ENCODE results near the gene ZNF316.
"Not testable (repeated sequence)": the region's sequence is repeated elsewhere in the genome, so short reads cannot be mapped to it uniquely, and the experiment has no call there.

The ZNF316 gene

DNA sequence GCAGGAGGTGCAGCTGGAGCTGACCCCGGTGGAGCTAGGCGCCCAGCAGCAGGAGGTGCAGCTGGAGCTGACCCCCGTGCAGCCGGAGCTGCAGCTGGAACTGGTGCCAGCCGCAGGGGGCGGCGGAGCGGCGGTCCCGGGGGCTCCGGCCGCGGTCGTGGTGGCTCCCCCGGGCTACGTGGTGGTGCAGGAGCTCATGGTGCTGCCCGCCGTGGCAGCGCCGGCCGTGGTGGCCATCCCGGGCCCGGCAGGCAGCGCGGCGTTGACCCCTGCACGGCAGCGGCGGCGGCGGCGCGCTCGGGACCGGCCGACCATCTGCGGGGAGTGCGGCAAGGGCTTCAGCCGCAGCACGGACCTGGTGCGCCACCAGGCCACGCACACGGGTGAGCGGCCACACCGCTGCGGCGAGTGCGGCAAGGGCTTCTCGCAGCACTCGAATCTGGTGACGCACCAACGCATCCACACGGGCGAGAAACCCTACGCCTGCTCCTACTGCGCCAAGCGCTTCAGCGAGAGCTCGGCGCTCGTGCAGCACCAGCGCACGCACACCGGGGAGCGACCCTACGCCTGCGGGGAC lies 14.9 kb upstream of the ZNF316 start:
- no peak for DNase-seq

DNA sequence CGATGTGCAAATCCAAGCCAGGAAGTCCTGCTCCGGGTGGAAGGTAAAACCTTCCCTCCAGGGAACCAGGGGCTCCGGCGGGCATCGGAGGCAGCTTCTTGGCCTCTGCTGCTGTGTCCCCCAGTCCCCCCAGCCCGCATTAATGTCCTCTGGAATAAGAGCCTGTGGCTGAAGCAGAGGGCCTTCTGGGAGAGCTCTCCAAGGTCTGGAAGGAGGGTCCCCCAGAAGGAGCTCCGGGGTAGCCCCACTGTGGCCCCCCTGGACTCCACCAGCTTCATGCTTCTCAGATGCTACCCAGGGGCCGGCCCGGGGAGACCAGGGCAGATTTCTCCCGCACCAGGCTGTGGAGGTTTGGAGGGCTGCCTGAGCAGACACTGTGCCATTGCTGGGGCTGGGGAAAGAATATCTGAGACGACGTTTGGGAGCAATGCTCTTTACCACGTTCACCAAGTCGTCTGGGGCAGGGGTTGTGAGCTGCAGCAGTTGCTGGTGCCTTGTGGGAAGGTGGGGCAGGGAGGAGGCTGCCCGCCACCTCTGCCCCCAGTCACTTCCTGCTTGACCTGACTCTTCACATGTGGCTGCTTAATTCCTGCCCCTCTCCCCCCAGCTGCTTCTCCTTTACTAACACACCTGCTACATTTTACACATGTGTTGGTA lies 13.4 kb upstream of the ZNF316 start:
- no peak for DNase-seq

- DNase-seq, result no peak
Observed at GRCh38 chr7:6624246-6624611, 12.9 kb upstream of the ZNF316 start.

GRCh38 chr7:6628045-6628444 lies 9.1 kb upstream of the ZNF316 start:
- DNase-seq, result no peak

DNA sequence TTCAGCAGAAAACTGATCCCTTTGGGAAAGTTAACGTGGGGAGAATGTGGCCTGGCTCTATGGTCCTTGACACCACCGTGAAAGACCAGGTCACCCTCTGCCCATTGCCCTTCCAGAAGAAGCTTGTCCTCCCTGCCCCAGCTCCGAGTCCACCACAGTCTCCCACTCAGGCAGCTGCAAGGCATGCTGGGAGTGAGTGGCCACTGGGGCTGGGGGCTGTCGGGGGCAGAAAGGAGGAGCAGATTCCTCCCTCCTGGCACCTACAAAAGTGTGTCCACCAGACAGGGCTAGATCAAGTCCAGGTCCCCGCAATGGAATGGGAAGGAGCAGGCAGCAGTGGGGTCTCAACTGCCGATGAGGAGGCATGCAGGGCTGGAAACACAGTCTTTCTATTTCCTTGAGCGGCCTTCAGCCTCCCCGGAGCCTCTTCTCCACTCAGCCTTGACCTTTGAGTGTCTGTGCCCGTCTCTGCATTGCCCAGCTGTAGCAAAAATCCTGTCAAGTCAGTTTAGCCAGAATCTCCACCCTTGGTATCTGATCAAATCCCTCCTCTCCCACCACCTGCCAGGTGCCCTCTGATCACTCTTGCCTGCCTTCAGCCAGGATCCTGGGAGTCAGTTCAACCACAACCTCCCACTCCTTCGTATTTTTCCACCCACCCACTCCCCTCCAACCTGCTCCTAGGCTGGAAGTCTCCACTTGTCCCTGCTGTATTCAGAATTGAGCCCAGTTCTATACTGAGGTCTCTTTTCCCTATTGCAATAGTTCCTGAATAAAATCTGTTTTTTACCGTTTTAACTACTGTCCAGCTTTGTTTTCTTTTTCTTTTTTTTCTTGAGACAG lies 6.9 kb upstream of the ZNF316 start:
- DNase-seq, result no peak

- no peak for DNase-seq
Observed at GRCh38 chr7:6631605-6632004, 5.5 kb upstream of the ZNF316 start.

DNA sequence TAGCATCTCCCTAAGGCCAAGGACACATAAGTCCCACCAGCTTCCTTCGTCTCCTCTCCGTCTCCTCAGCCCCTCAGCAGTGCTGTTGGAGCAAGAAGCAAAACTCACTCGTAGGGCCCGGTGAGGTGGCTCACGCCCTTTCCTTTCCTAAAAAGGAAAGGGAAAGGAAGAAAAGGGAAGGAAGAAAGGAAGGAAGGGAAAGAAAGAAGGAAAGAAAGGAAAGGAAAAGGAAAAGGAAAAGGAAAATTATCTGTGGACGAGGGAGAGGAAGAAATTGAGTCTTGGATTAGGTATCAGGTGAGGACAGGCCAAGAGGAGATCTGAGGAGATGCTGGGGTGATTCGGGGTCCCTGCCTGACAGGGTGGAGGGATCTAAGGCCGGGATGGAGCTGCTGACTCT lies 3.1 kb upstream of the ZNF316 start:
- no peak for DNase-seq

DNA sequence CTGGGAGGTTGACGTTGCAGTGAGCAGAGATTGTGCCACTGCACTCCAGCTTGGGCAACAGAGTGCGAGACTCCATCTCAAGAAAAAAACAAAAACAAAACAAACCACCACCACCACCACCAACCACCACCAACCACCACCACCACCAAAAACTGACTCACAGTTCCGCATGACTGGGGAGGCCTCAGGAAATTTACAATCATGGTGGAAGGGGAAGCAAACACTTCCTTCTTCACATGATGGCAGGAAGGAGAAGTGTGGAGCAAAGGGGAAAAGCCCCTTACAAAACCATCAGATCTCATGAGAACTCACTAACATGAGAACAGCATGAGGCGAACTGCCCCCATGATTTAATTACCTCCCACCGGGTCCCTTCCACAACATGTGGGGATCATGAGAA lies 2.1 kb upstream of the ZNF316 start:
- not testable (repeated sequence) for DNase-seq

DNA sequence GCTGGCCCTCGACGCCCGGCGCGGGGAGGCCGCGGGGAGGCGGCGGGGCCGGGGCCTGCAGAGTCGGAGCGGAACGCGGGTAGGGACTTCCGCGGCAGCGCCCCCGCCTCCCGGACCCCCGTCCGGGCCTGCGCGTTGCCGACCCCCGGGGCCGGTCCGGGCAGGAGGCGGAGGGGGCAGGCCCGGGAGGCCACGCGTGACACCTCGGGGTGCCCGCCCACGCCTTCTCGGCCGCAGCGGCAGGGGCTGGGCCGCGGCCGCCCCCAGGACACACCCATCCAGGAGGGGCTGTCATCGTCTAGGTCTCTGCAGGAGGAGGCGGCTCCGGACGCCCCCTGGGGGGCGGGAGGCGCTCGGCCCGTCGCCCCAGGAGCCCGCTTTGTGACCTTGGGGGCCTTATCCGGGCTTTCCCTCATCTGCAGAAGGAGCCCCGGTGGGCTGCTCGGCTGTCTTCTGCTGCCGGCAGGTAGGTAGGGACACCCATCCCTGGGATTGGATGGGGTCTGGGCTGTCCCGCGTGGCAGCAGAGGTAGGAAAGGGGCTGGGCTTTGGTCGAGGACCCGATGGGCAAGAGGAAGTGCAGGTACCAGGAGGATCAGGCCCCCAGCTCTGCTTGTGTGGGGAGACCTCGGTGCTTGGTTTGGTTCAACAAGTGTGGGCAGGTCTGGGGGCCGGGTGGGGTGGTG lies 569 bp downstream of the ZNF316 start:
- no peak for DNase-seq

- no peak for DNase-seq
Observed at GRCh38 chr7:6639032-6639431, 1.9 kb downstream of the ZNF316 start.

DNA sequence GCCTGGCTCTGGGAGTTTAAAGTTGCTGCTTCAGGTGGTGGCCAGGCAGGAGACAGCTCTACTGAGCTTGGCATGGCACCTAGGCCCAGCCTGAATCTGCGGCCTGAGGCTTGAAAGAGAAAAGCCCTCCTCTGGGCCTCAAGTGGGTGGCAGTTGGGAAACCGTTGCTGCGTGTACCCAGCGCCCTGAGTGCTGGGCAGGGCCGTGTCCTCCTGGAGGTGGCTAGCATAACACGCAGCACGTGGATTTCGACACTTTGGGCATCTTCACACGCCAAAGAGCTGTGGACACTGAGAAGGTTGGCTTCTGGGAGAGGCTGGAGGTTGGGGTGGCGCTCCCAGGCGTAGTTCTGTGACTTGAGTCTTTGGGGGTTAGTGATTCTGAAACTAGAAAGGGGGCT lies 2.5 kb downstream of the ZNF316 start:
- no peak for DNase-seq

DNA sequence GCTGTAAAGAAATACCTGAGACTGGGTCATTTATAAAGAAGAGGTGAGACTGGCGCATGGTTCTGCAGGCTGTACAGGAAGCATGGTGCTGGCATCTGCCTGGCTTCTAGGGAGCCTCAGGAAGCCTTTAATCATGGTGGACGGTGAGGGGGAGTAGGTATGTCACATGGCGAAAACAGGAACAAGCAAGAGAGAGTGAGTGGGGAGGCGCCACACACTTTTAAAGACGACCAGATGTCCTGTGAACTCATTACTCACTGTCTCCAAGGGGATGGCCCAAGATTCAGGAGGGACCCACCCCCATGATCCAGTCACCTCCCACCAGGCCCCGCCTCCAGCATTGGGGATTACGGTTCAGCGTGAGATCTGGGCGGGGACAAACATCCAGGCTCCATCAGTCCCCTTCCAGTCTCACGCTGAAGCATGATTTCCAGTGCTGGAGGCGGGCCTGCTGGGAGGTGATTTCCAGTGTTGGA lies 3.2 kb downstream of the ZNF316 start:
- DNase-seq, result no peak

DNA sequence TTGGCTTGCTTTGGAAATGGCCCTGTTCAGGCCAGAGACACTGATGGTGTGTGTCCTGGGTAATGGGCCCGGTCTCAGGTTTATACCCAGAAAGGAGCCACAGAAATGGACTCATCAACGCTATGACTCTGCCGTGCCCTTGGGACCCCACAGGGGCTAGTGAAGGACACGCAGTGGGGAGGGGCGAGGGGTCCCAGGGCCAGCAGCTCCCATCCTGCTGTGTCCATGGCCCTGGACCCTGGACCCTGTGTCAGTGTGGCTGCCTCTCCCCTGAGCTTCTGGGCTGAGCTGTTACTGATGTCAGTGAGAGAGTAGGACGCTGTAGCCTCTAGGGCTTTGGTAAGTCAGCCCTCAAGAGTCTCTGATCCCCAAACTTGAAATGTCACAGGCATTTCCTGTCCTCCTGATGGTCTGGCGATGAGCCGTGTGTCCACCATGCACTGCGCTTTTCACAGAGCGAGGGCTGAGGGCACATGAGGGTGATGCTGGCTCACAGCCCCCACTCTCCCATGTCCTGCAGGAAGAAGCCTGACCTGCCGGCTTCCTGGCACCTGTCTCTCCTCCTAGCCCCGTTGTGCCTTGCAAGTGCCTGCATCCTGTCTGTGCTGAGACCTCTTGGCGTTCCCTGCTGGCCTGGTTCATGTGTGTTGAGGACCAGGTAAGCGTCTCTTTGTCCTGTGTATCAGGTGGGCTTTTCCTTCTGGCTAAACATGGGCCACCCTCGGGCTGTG lies 4.4 kb downstream of the ZNF316 start:
- DNase-seq, result no peak

GRCh38 chr7:6642239-6642839 lies 5.2 kb downstream of the ZNF316 start:
- no peak for DNase-seq

DNA sequence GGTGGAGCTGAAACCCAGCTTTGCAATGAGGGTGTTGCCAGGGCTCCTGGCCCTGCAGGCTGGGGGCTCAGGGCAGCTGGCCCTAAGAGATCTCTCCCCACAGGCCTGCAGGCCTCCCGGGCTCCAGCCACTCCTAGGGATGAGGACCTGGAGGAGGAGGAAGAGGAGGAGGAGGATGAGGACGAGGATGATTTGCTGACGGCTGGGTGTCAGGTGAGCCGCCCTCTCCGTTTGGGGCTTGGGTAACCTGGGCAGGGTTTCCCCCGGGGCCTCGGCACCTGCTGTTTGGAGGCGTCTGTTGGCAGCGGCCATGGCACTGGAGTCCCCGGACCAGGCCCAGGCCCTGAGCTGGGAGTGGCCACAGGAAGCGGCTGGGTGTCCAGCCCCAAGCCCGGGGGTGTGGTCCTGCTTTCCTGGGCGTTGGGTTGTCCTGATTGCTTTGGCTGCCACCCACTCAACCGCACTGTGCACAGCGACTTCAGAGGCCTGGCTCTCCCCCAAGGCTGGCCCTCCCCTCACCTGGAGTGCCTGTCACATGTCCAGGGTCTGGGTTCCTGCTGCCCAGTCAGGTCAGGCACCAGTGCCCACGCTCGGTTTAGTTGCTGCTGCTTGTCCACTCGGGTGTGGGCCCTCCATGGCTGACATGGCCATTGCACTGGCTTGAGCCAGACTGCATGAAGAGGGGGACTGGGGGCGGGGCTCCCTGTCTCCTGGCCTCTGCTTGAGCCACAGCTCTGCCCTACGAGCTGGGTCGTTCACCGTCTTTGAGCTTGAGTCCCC lies 5.9 kb downstream of the ZNF316 start:
- DNase-seq, result no peak

DNA sequence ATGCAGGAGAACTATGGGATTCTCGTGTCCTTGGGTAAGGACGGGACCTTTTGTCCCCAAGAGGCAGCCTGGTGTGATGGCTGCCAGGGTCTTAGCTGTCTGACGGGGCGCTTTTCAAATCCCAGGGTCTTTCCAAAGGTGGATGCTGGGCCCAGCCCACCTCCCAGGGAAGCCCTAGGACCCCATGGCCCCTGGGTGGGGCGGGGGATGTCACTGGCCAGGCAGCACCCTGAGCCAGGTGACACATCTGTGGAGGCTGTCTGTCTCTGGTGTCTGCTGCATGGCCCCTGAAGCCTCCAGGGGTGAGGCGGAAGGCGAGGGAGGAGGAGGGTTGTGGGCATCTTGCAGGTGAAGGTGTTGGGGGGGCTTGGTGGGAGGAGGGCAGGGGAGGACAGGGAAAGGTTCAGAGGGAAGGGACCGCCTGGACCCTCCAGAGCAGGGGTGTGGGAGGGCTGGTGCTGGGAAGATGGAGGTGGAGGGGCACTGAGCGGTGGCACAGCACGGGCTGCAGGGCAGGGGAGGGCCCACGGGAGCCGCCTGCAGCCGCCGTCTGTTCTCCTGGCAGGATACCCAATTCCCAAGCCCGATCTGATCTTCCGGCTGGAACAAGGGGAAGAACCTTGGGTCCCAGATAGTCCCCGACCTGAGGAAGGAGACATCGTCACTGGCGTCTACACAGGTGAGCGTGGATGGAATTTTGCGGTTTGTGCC lies 7.0 kb downstream of the ZNF316 start:
- DNase-seq, result no peak

- no peak for DNase-seq
Observed at GRCh38 chr7:6644728-6645127, 7.6 kb downstream of the ZNF316 start.

DNA sequence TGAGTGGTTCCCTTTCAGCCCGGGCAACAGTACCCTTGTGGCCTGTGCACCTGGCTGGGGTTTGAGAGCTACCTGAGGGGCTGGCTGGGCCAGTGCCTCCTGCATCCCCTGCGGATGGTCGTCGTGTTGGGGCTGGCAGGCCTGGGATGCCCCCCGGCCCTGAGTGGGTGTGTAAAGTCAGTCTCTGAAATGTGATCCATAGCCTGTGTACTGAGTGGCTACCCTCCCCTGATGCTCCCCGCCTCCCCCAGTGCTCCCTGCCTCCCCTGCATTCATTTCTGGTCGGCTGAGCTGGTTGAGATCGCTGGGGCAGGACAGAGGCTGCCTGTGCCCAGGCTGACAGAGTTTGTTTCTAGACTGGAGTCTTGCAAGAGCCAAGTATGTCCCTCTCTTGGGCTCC lies 9.3 kb downstream of the ZNF316 start:
- DNase-seq, result no peak

DNA sequence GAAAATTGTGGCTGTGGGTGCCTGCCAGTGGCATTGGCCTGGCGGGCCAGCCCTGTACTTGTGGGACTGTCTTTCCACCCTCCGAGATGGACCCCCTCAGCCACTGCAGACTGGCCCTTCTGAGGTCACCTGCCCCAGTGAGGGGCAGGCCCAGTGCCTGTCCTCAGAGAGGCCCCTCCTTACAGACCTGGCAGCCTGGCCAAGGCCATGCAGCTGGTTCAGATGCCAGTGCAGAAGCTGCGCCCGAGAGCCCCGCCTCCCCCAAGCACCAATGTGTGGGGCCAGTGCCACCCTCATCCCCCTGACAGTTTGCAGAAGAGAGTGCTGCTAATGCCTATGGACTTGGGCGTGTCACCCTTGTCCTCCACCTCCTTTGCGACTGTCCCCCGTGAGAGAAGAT lies 10.0 kb downstream of the ZNF316 start:
- DNase-seq, result no peak

DNA sequence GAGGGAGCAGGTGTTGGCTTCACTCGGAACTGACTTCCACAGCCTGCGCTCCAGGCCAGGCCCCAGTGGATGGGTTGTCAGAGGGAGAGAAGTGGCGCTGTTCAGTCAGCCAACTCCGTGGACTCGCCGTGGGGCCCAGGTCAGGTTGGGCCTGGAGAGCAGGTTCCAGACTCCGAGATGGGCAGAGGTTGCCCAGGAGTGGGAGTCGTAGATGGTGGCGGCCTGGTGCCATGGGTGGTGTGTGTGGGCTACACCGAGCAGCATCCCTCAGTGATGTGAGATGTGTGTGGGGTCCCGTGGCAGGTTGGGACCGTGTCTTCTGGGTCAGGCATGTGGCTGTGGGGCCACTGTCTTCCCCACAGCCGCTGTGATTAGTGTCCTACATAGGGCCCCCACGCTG lies 10.4 kb downstream of the ZNF316 start:
- no peak for DNase-seq

All from NCI-H524 treated with DMSO at 0.1 percent for 48 hours (cell line).